AG04449 (cell line): ENCODE measurements around the gene KIF5B.
"Not testable (repeated sequence)": the region's sequence is repeated elsewhere in the genome, so short reads cannot be mapped to it uniquely, and the experiment has no call there.

ENCODE experiments used
- CTCF ChIA-PET: fragments of 350-600 bp; formaldehyde crosslinking; extraction: SDS; loops from one replicate; lab custom pipeline; 2021; ENCODE audit warnings: antibody characterized with exemption; lab: Yijun Ruan, JAX
- POLR2A ChIA-PET: fragments of 400-600, 350-600 bp; formaldehyde crosslinking; extraction: SDS; loops from one replicate; lab custom pipeline; 2020; ENCODE audit warnings: antibody characterized with exemption, inconsistent platforms; lab: Yijun Ruan, JAX
- DNase-seq: peaks from one replicate; pipeline ENCODE4 v3.0.0-alpha.2; 2010; ENCODE audit warnings: low read depth, low spot score
- H3K4me3 ChIP-seq: 2 replicates; pipeline ENCODE4 v1.5.1; 2011; ENCODE audit warnings: low read depth, mild to moderate bottlenecking, control low read depth, low read length
- CTCF ChIP-seq: IDR thresholded peaks from one replicate; pipeline ENCODE4 v1.5.1; 2011; ENCODE audit warnings: mild to moderate bottlenecking, moderate library complexity, low read length, control low read depth, inconsistent platforms; ENCODE audit not compliant: insufficient read depth; ENCODE audit errors: missing control alignments

Gene KIF5B

DNA sequence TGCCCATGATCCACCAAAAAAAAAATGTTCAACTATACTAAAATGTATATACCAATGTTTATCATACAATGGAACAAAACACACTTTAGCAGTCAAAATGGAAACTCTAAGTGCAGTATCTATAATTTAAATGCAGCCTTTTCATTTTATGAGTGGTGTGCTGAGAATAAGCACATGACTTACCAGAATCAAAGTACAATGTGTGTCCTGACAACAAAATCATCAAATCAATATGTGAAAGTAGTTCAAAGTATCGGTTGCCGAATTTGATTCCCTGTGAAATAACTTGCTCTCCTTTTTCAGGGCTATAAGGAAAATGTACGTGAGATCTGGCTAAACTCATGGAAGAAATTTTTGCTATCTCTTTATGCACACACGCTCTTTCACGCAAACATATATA is 16.9 kb upstream of the KIF5B start:
- H3K4me3 ChIP-seq, result no peak overlapping the region
- CTCF ChIA-PET, result no interaction called here
- no peak for DNase-seq
- POLR2A ChIA-PET, result no interaction called here
- TF ChIP-seq CTCF, result no peak

GRCh38 chr10:32072025-32072800 is 16.0 kb upstream of the KIF5B start:
- H3K4me3 ChIP-seq, result no peak overlapping the region
- TF ChIP-seq CTCF, result no peak

DNA sequence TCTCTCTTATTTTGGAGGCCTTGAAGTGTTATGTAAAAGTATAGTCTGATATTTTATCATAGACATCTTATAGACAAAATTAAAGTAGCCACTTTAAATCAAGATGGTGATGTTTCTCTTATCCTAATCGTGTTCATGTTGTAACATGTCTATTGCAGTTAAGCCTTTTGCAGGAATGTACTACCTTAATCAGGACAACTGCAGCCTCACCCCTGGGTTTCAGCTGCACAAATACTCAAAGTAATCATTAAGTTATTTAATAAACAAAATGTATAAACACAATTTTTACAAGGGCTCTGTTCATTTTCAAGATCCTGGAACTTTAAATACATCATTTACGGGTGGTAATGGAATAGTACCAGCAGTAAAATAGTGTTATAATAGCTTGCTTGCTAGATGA is 14.4 kb upstream of the KIF5B start:
- no peak overlapping the region for H3K4me3 ChIP-seq
- no peak for TF ChIP-seq CTCF
- POLR2A ChIA-PET, result no interaction called here
- DNase-seq, result no peak
- CTCF ChIA-PET, result no interaction called here

More at GRCh38 chr10:32072025-32072800, 16.0 kb upstream of the KIF5B start:
- ChIA-PET CTCF (no interaction called here), POLR2A (no interaction called here)
- no peak for DNase-seq

DNA sequence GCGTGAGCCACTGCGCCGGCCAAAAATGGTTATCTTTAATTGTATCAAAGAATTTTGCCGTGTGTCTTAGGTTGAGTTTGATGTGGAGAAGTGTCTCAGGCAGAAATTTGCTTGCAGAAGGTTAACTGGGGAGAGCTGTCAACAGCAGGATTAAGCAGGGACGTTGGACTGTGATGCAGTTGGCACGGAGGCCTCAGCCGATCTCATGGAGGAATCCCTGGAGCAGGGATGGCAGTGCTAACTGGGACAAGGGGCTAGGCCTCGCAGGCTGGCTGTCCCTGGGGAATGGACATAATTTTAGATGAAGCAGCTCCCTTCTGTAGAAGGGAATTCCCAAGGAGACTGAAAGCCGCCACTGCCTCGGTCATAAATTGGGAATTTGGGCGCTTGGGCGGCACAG is 12.3 kb upstream of the KIF5B start:
- no peak for TF ChIP-seq CTCF
- ChIA-PET CTCF (no interaction called here), POLR2A (no interaction called here)
- DNase-seq, result no peak
- no peak overlapping the region for H3K4me3 ChIP-seq

DNA sequence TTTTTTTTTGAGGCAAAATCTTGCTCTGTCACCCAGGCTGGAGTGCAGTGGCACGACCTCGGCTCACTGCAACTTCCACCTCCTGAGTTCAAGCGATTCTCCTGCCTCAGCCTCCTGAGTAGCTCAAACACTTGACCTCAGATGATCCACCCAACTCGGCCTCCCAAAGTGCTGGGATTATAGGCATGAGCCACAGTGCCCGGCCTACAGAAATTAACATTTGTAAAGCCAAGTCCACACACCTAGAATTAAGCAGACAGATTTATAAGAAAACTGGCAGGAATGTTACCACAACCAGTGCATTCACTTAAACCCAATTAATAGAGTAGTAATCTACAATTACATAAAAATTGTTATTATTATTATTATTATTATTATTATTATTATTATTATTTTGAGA is 11.7 kb upstream of the KIF5B start:
- H3K4me3 ChIP-seq, DNase-seq, CTCF ChIA-PET, POLR2A ChIA-PET: not testable (repeated sequence)

GRCh38 chr10:32065856-32066255 is 9.6 kb upstream of the KIF5B start:
- no peak for TF ChIP-seq CTCF
- ChIA-PET CTCF (interaction anchor here (1.2 kb wide), 1 partner anchor 9 kb away, joined by 3 read pairs; the partner anchor contains the start of gene KIF5B), POLR2A (no interaction called here)
- H3K4me3 ChIP-seq, result no peak overlapping the region
- DNase-seq, result peak; percentile 76

DNA sequence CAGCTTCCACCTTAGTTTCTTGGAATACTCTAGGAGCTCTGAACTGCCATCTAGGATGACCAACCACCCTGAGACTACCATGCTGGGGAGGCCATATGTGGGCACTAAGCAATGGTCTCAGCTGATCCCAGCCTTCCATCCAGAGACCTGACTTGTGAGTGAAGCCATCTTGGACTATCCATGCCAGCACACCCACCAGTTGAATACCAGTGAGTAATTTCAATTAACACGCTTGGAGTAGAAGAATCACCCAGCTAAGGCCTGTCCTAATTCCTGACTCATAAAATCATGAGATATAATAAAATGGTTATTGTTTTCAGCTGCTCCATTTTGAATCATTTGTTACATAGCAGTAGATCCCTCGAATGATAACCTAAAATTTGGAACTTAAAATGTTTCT is 5.2 kb upstream of the KIF5B start:
- POLR2A ChIA-PET, result no interaction called here
- no peak for TF ChIP-seq CTCF
- CTCF ChIA-PET, result no interaction called here
- no peak for DNase-seq
- no peak overlapping the region for H3K4me3 ChIP-seq
